OCI-LY3 (cell line): Measurements from ENCODE around the gene TIAM2.

Source experiments
- H2AFZ ChIP-seq: fragments of 200-600, 300-600 bp; shearing (Covaris generic); 2 replicates; pipeline ENCODE4 v1.6.0; 2014; ENCODE audit warnings: antibody characterized with exemption, low read depth, low read length
- H3K27ac ChIP-seq: fragments of 200-600, 300-600 bp; sonication (generic); 2 replicates; pipeline ENCODE4 v1.5.1; 2014; ENCODE audit warnings: mild to moderate bottlenecking, low read length, moderate library complexity, mixed read lengths
- H3K27me3 ChIP-seq: fragments of 200-600, 300-600 bp; sonication (generic); 2 replicates; pipeline ENCODE4 v1.6.1; 2014; ENCODE audit warnings: low read depth, low read length, mixed read lengths
- H3K36me3 ChIP-seq: fragments of 200-600, 300-600 bp; sonication (generic); replicated peaks from 2 replicates; pipeline ENCODE3; 2014; ENCODE audit warnings: low read depth, low read length, mixed read lengths
- H3K4me1 ChIP-seq: fragments of 300-600, 200-600 bp; sonication (generic); 2 replicates; pipeline ENCODE4 v1.6.1; 2014; ENCODE audit warnings: low read length, mixed read lengths
- H3K4me2 ChIP-seq: fragments of 200-600, 300-600 bp; sonication (generic); 2 replicates; pipeline ENCODE4 v1.6.1; 2014; ENCODE audit warnings: low read length, mixed read lengths
- H3K4me3 ChIP-seq: fragments of 300-600, 200-600 bp; sonication (generic); 2 replicates; pipeline ENCODE4 v1.5.1; 2014; ENCODE audit warnings: antibody characterized with exemption, mild to moderate bottlenecking, low read length, moderate library complexity
- H3K79me2 ChIP-seq: fragments of 300-600, 200-600 bp; shearing (Covaris generic); 2 replicates; pipeline ENCODE4 v1.6.1; 2014; ENCODE audit warnings: mild to moderate bottlenecking, low read length, mixed read lengths
- H3K9ac ChIP-seq: fragments of 300-600, 200-600 bp; shearing (Covaris generic); 2 replicates; pipeline ENCODE4 v1.6.0; 2014; ENCODE audit warnings: mild to moderate bottlenecking, low read length, moderate library complexity
- H3K9me3 ChIP-seq: fragments of 200-600, 300-600 bp; shearing (Covaris generic); 2 replicates; pipeline ENCODE4 v1.6.1; 2014; ENCODE audit warnings: low read length, mixed read lengths; ENCODE audit not compliant: insufficient read depth
- H4K20me1 ChIP-seq: fragments of 200-600, 300-600 bp; sonication (generic); 2 replicates; pipeline ENCODE4 v1.6.1; 2016; ENCODE audit warnings: low read length, mixed read lengths; ENCODE audit not compliant: insufficient read depth
- CTCF ChIP-seq: fragments of 200-600, 300-600 bp; sonication (generic); IDR thresholded peaks from 2 replicates; pipeline ENCODE4 v1.5.1; 2014; ENCODE audit warnings: antibody characterized with exemption, low read length, low read depth
- EZH2phosphoT487 ChIP-seq: fragments of 200-600 bp; shearing (Covaris generic); IDR thresholded peaks from 2 replicates; pipeline ENCODE4 v1.6.1; 2018; ENCODE audit warnings: antibody characterized with exemption, mixed run types, low read depth

The TIAM2 gene

GRCh38 chr6:155040154-155040553 is 45.0 kb downstream of the TIAM2 start:
- Histone ChIP-seq H3K4me1 (no peaks in the 10 kb centered on the region), H3K27me3 (no peaks in the 10 kb centered on the region), H3K27ac (no peak overlapping the region), H3K36me3 (no peaks in the 10 kb centered on the region), H2AFZ (no peak overlapping the region), H4K20me1 (no peaks in the 10 kb centered on the region), H3K9me3 (no peaks in the 10 kb centered on the region), H3K9ac (no peak overlapping the region), H3K79me2 (no peaks in the 10 kb centered on the region), H3K4me3 (no peak overlapping the region), H3K4me2 (no peak overlapping the region)
- no peak for TF ChIP-seq EZH2phosphoT487
- no peak for TF ChIP-seq CTCF

- H3K4me3 ChIP-seq, result no peak overlapping the region
- no peaks in the 10 kb centered on the region for H3K36me3 ChIP-seq
- no peak overlapping the region for H3K4me2 ChIP-seq
- no peak for TF ChIP-seq EZH2phosphoT487
- TF ChIP-seq CTCF, result no peak
- H3K9me3 ChIP-seq, result no peaks in the 10 kb centered on the region
- no peak overlapping the region for H3K9ac ChIP-seq
- no peaks in the 10 kb centered on the region for H4K20me1 ChIP-seq
- H3K27ac ChIP-seq, result no peak overlapping the region
- H3K4me1 ChIP-seq, result no peaks in the 10 kb centered on the region
- no peak overlapping the region for H2AFZ ChIP-seq
- H3K79me2 ChIP-seq, result no peaks in the 10 kb centered on the region
- no peaks in the 10 kb centered on the region for H3K27me3 ChIP-seq
Observed at GRCh38 chr6:155040901-155041650, 46.0 kb downstream of the TIAM2 start.

GRCh38 chr6:155041741-155042279 is 46.7 kb downstream of the TIAM2 start:
- no peaks in the 10 kb centered on the region for H3K4me1 ChIP-seq
- H3K27me3 ChIP-seq, result no peaks in the 10 kb centered on the region
- no peak overlapping the region for H3K4me2 ChIP-seq
- H2AFZ ChIP-seq, result no peak overlapping the region
- H3K9ac ChIP-seq, result no peak overlapping the region
- no peak overlapping the region for H3K4me3 ChIP-seq
- no peak overlapping the region for H3K27ac ChIP-seq
- H3K36me3 ChIP-seq, result no peaks in the 10 kb centered on the region
- H3K9me3 ChIP-seq, result no peaks in the 10 kb centered on the region
- no peak for TF ChIP-seq EZH2phosphoT487
- TF ChIP-seq CTCF, result no peak
- H3K79me2 ChIP-seq, result no peaks in the 10 kb centered on the region
- no peaks in the 10 kb centered on the region for H4K20me1 ChIP-seq

- H3K9ac ChIP-seq, result no peak overlapping the region
- no peaks in the 10 kb centered on the region for H3K9me3 ChIP-seq
- no peaks in the 10 kb centered on the region for H3K36me3 ChIP-seq
- H3K4me3 ChIP-seq, result no peak overlapping the region
- H3K4me1 ChIP-seq, result no peaks in the 10 kb centered on the region
- H4K20me1 ChIP-seq, result no peaks in the 10 kb centered on the region
- H3K27me3 ChIP-seq, result no peaks in the 10 kb centered on the region
- TF ChIP-seq CTCF (no peak), EZH2phosphoT487 (no peak)
- H2AFZ ChIP-seq, result no peak overlapping the region
- no peak overlapping the region for H3K4me2 ChIP-seq
- H3K79me2 ChIP-seq, result no peaks in the 10 kb centered on the region
- no peak overlapping the region for H3K27ac ChIP-seq
Observed at GRCh38 chr6:155042983-155043382, 47.9 kb downstream of the TIAM2 start.
